OCI-LY1 (cell line): ENCODE data around the gene LRRC43.

Experiments
- CTCF ChIP-seq: fragments of 200-600 bp; sonication (generic), shearing (Covaris generic); IDR thresholded peaks from 2 replicates; pipeline ENCODE4 v1.5.1; 2017; ENCODE audit warnings: mild to moderate bottlenecking, antibody characterized with exemption, low read length, moderate library complexity, mixed read lengths
- EZH2 ChIP-seq: fragments of 200-600 bp; sonication (generic), shearing (Covaris generic); IDR thresholded peaks from 2 replicates; pipeline ENCODE4 v1.8.0; 2017; ENCODE audit warnings: borderline replicate concordance, mixed run types, mild to moderate bottlenecking, antibody characterized with exemption, low read length, moderate library complexity, mixed read lengths

- TF ChIP-seq CTCF, result no peak
- TF ChIP-seq EZH2, result no peak
These were observed 61.8 kb downstream of the LRRC43 start for GRCh38 chr12:122244565-122245371.
